ENCODE data around the gene LRG1.

LRG1 gene

GRCh38 chr19:4506449-4507149 lies 33.2 kb downstream of the LRG1 start:
- peak; percentile 57 for DNase-seq

GRCh38 chr19:4505570-4506448 lies 34.0 kb downstream of the LRG1 start:
- no peak for DNase-seq

GRCh38 chr19:4504891-4505569 lies 34.8 kb downstream of the LRG1 start:
- peak; percentile 87 for DNase-seq

- DNase-seq, result no peak
Measured at GRCh38 chr19:4504297-4504701, 35.5 kb downstream of the LRG1 start.

GRCh38 chr19:4503825-4504170 lies 36.0 kb downstream of the LRG1 start:
- no peak for DNase-seq

GRCh38 chr19:4503132-4503824 lies 36.6 kb downstream of the LRG1 start:
- no peak for DNase-seq

GRCh38 chr19:4502282-4503131 lies 37.3 kb downstream of the LRG1 start:
- DNase-seq, result no peak

- DNase-seq, result no peak
Measured at GRCh38 chr19:4501691-4502090, 38.1 kb downstream of the LRG1 start.

GRCh38 chr19:4500841-4501591 lies 38.8 kb downstream of the LRG1 start:
- DNase-seq, result no peak

GRCh38 chr19:4499855-4500254 lies 40.0 kb downstream of the LRG1 start:
- no peak for DNase-seq

GRCh38 chr19:4499318-4499717 lies 40.5 kb downstream of the LRG1 start:
- DNase-seq, result no peak

- no peak for DNase-seq
Measured at GRCh38 chr19:4498694-4499093, 41.1 kb downstream of the LRG1 start.

GRCh38 chr19:4497770-4498389 lies 42.0 kb downstream of the LRG1 start:
- no peak for DNase-seq

GRCh38 chr19:4496304-4496703 lies 43.5 kb downstream of the LRG1 start:
- no peak for DNase-seq

- no peak for DNase-seq
Measured at GRCh38 chr19:4495471-4495870, 44.4 kb downstream of the LRG1 start.

GRCh38 chr19:4494691-4495064 lies 45.2 kb downstream of the LRG1 start:
- DNase-seq, result no peak

- no peak for DNase-seq
Measured at GRCh38 chr19:4493929-4494690, 45.7 kb downstream of the LRG1 start.

- DNase-seq, result no peak
Measured at GRCh38 chr19:4493104-4493928, 46.5 kb downstream of the LRG1 start.

All from suppressor macrophage treated with lipopolysaccharide for 4 hours (primary cell).